ENCODE data around the gene TAOK3. TPM values are rescaled to one million over a fixed set of nuclear protein-coding genes. Genes with fewer than 3 reads are reported as not detected.
A peak's percentile ranks its signal among the peaks of the same experiment; 100 is the strongest.

TAOK3 gene
- total RNA-seq, 4 donors from 2014 or later = 91.2 to 111 (median 93.2) TPM

DNA sequence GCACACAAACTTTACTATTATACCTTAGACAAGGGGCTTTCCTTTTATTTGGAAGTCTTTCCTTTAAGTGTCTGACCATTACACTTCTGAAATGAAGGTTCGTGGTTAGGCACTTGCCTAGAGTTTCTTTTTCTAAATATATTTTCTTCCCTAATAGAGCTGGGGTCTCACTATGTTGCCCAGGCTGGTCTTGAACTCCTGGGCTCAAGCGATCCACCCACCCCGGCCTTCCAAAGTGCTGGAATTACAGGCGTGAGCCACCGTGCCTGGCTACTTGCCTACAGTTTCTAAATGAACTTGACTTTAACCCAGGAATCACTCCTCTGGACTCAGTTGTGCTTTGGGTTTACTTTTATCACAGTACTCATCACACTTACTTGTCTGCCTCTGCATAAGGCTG, 179.2 kb downstream of the TAOK3 start:
- Histone ChIP-seq H3K36me3 (peaks cover 0 to 50% (median 0%) of the 10 kb centered on the region in 3 donors), H3K9me3 (no peaks in the 10 kb centered on the region), H3K27ac (no peak overlapping the region), H3K4me1 (no peaks in the 10 kb centered on the region), H3K4me3 (no peak overlapping the region), H3K27me3 (no peaks in the 10 kb centered on the region)
- no peak for TF ChIP-seq POLR2A (IDR thresholded peaks at IDR 0.05)
- TF ChIP-seq, protein P1, sequence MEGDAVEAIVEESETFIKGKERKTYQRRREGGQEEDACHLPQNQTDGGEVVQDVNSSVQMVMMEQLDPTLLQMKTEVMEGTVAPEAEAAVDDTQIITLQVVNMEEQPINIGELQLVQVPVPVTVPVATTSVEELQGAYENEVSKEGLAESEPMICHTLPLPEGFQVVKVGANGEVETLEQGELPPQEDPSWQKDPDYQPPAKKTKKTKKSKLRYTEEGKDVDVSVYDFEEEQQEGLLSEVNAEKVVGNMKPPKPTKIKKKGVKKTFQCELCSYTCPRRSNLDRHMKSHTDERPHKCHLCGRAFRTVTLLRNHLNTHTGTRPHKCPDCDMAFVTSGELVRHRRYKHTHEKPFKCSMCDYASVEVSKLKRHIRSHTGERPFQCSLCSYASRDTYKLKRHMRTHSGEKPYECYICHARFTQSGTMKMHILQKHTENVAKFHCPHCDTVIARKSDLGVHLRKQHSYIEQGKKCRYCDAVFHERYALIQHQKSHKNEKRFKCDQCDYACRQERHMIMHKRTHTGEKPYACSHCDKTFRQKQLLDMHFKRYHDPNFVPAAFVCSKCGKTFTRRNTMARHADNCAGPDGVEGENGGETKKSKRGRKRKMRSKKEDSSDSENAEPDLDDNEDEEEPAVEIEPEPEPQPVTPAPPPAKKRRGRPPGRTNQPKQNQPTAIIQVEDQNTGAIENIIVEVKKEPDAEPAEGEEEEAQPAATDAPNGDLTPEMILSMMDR (IDR thresholded peaks at IDR 0.05) = no peak
- no peak for DNase-seq

DNA sequence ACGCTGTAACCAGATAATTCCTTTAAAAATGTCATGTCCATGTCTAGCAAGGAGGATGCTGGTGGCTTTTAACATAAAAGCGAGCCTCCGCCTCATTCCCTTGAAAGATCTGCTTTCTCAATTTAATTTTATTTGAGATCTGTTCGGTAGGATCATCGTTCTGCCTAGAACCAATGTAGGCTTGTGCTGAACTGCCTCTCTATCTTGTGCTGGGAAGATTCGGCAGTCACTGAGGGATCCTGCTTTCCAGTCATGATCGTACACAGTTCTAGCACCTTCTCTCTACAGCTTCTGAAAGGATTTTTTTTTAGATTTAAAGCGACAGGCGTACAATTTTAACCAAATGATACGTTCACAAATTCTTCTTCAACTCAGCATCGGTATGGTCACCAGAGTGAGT, 182.4 kb downstream of the TAOK3 start:
- TF ChIP-seq, protein P1 (IDR thresholded peaks at IDR 0.05) = no peak
- no peak for TF ChIP-seq POLR2A (IDR thresholded peaks at IDR 0.05)
- Histone ChIP-seq H3K27ac (peak overlapping the region in 2 of 4 donors; percentile 12 to 50), H3K9me3 (no peaks in the 10 kb centered on the region), H3K27me3 (no peaks in the 10 kb centered on the region), H3K36me3 (peaks cover 0 to 27% (median 0%) of the 10 kb centered on the region in 3 donors), H3K4me1 (no peaks in the 10 kb centered on the region), H3K4me3 (peak overlapping the region in 1 of 4 donors; percentile 2)
- no peak for DNase-seq

DNA sequence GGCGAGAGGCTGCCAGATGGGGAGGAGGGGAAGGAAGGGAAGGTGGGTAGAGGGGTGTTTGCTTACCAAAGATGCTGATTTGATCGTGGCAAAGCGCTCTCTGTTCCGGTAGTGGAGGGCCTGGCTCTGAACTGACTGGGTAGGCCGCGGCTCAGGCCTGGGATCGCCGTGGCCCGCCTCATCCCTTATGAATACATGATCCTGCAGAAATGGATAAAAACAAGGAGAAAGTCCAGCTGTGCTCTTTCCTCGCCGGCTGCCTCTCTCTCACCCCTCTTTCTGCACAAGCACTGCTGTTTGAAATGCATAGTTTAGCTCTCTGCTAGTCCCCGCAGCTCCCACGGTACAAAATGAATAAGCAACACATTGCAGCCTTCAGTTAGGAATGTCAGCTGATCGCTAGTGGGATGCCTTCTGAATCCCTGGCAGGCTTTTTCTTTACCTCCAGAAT, 182.9 kb downstream of the TAOK3 start:
- Histone ChIP-seq H3K4me3 (peak overlapping the region in 1 of 4 donors; percentile 2), H3K4me1 (no peaks in the 10 kb centered on the region)
- no peak for DNase-seq

DNA sequence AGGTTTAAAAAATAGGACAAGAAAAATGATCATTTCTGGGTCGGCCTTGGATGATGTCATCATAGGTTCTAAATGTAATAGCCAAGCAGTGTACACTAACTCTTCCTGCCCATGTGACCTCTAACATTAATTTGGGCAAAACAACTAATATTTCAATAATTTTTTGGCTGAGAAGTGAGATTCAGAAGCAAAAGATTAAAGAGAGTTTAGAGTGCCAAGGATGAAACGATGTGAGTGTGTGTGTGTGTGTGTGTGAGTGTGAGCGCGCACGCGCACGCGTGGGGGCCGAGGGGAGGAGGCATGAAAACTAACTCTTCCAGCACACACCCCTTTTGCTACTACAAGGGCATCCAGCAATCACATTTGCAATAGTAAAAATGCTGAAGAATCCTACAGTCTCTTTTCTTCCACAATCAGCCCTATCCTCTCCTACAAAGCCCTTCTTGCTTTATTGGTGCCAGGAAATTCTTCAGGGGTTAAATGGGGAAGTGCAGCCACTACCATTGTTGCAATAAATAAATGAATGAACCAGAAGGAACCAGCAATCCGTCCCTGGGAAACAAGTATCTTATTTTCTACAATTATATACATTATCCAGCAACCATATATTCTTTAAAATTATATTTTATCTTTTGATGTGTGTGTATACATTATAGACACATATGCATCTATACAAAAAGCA, 183.9 kb downstream of the TAOK3 start:
- H3K4me1 ChIP-seq = peaks cover 0 to 4% (median 0%) of the 10 kb centered on the region in 4 donors
- TF ChIP-seq POLR2A (IDR thresholded peaks at IDR 0.05) = no peak
- TF ChIP-seq, protein P1 (IDR thresholded peaks at IDR 0.05) = no peak
- no peak for DNase-seq
- H3K27me3 ChIP-seq = no peaks in the 10 kb centered on the region
- no peaks in the 10 kb centered on the region for H3K9me3 ChIP-seq
- peak overlapping the region in 1 of 4 donors; percentile 24 for H3K27ac ChIP-seq
- no peak overlapping the region for H3K4me3 ChIP-seq
- peaks cover 0 to 14% (median 0%) of the 10 kb centered on the region in 3 donors for H3K36me3 ChIP-seq

More for the DNA sequence above, 182.9 kb downstream of the TAOK3 start:
- Histone ChIP-seq H3K9me3 (no peaks in the 10 kb centered on the region), H3K27me3 (no peaks in the 10 kb centered on the region), H3K36me3 (peaks cover 0 to 22% (median 0%) of the 10 kb centered on the region in 3 donors), H3K27ac (peak overlapping the region in 2 of 4 donors; percentile 36 to 50)
- no peak for TF ChIP-seq POLR2A (IDR thresholded peaks at IDR 0.05)
- TF ChIP-seq, protein P1 (IDR thresholded peaks at IDR 0.05) = no peak

DNA sequence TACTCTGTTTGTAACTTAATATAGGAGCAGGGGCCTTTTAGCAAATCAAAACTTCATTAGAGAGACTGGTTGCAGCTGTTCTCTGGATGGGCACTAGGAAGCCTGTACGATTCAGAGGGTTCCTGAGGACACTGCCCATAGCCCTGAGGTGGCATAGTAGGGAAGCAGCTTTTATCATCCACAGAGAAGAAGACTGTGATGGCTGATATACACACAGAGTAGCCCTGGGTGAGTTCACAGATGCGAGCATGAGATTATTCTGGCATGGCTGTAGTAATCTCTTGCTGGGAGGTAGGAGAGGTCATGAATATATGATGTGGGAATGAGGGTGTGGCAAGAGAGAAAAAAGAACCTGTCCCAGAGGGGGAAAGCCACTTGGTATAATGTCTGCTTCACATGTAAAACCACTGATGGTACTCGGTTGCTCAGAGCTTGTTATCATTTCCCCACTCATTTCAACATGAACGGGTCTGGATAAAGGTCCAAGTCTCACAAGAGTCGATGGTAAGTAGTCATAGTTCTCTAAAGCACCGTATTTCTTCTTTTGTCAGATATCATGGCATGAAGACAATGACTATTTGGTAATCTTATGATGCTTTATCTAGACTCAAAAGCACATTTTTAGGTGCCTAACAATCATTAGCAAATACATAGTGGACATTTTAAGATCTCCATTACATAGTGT, 184.8 kb downstream of the TAOK3 start:
- peaks cover 0 to 4% (median 0%) of the 10 kb centered on the region in 4 donors for H3K4me1 ChIP-seq

More for the DNA sequence above, 184.8 kb downstream of the TAOK3 start:
- H3K27me3 ChIP-seq = no peaks in the 10 kb centered on the region
- no peak overlapping the region for H3K27ac ChIP-seq
- peaks cover 0 to 6% (median 0%) of the 10 kb centered on the region in 3 donors for H3K36me3 ChIP-seq
- no peaks in the 10 kb centered on the region for H3K9me3 ChIP-seq
- no peak overlapping the region for H3K4me3 ChIP-seq
- TF ChIP-seq, protein P1 (IDR thresholded peaks at IDR 0.05) = no peak
- no peak for TF ChIP-seq POLR2A (IDR thresholded peaks at IDR 0.05)
- no peak for DNase-seq

All from Peyer's patch (tissue), 4 donors.